ENCODE measurements around the gene FTO.

The FTO gene

GRCh38 chr16:54069601-54070239 lies 365.8 kb downstream of the FTO start:
- TF ChIP-seq, protein P1, sequence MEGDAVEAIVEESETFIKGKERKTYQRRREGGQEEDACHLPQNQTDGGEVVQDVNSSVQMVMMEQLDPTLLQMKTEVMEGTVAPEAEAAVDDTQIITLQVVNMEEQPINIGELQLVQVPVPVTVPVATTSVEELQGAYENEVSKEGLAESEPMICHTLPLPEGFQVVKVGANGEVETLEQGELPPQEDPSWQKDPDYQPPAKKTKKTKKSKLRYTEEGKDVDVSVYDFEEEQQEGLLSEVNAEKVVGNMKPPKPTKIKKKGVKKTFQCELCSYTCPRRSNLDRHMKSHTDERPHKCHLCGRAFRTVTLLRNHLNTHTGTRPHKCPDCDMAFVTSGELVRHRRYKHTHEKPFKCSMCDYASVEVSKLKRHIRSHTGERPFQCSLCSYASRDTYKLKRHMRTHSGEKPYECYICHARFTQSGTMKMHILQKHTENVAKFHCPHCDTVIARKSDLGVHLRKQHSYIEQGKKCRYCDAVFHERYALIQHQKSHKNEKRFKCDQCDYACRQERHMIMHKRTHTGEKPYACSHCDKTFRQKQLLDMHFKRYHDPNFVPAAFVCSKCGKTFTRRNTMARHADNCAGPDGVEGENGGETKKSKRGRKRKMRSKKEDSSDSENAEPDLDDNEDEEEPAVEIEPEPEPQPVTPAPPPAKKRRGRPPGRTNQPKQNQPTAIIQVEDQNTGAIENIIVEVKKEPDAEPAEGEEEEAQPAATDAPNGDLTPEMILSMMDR (IDR thresholded peaks at IDR 0.05; ENCODE audit: low read depth, low read length, missing control alignments): no peak
- H3K4me3 ChIP-seq (ENCODE audit: low read depth, low read length): no peak overlapping the region
- no peak for DNase-seq (ENCODE audit: low read depth)

GRCh38 chr16:54070789-54071343 lies 366.9 kb downstream of the FTO start:
- no peak for DNase-seq (ENCODE audit: low read depth)
- H3K4me3 ChIP-seq (ENCODE audit: low read depth, low read length): no peak overlapping the region
- TF ChIP-seq, protein P1 (IDR thresholded peaks at IDR 0.05; ENCODE audit: low read depth, low read length, missing control alignments): no peak

- H3K4me3 ChIP-seq (ENCODE audit: low read depth, low read length): no peak overlapping the region
- TF ChIP-seq, protein P1 (IDR thresholded peaks at IDR 0.05; ENCODE audit: low read depth, low read length, missing control alignments): no peak
- no peak for DNase-seq (ENCODE audit: low read depth)
Observed at GRCh38 chr16:54071514-54071913, 367.6 kb downstream of the FTO start.

DNA sequence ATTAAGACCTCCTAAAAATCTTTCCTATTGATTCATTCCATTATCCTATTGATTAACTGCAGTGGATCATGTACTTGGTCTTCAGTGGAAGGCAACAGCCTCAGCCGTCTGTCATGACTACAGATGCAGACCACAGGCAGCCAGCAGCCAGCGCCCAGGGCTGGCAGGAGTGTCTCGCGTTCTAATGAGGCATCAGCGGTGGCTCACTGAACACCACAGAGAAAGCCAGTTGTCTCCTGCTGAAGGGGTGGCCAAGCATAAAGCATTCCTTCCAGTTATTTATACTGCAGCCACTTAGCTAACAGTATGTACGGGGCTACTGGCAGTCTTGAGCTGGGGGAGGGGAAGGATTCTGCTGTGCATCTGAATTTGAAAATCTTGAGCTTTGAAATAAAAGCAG lies 368.3 kb downstream of the FTO start:
- no peak overlapping the region for H3K4me3 ChIP-seq (ENCODE audit: low read depth, low read length)
- no peak for DNase-seq (ENCODE audit: low read depth)
- TF ChIP-seq, protein P1 (IDR thresholded peaks at IDR 0.05; ENCODE audit: low read depth, low read length, missing control alignments): no peak

GRCh38 chr16:54073356-54073755 lies 369.4 kb downstream of the FTO start:
- DNase-seq (ENCODE audit: low read depth): no peak
- H3K4me3 ChIP-seq (ENCODE audit: low read depth, low read length): no peak overlapping the region
- TF ChIP-seq, protein P1 (IDR thresholded peaks at IDR 0.05; ENCODE audit: low read depth, low read length, missing control alignments): no peak

GRCh38 chr16:54075446-54075845 lies 371.5 kb downstream of the FTO start:
- DNase-seq (ENCODE audit: low read depth): no peak
- TF ChIP-seq, protein P1 (IDR thresholded peaks at IDR 0.05; ENCODE audit: low read depth, low read length, missing control alignments): no peak
- H3K4me3 ChIP-seq (ENCODE audit: low read depth, low read length): no peak overlapping the region

DNA sequence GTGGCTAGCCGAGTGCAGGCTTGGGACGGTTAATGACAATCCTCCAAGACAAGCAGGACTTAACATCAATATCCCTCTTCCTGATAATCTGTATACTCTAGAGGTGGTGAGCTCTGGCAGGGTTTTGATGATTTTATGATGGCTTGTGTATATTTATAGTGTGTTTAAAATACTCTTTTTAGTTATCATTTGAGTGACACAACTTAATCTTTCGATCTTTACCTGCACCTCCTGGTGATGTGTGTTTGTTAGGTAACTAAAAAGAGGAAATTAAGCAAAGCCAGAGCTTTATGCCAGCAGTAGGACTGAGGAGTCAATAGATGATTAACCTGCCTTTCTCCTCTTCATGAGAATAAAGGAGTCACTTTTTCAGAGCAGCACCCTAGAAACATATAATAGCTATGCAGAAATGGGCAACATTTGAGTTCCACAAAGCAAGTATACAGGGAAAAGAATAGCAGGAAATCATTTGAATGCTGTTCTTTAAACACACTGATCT lies 372.1 kb downstream of the FTO start:
- TF ChIP-seq, protein P1 (IDR thresholded peaks at IDR 0.05; ENCODE audit: low read depth, low read length, missing control alignments): no peak
- no peak for DNase-seq (ENCODE audit: low read depth)
- H3K4me3 ChIP-seq (ENCODE audit: low read depth, low read length): no peak overlapping the region
